Measurements from ENCODE around the gene CYTH1.

- TF ChIP-seq CTCF (IDR thresholded peaks at IDR 0.05; ENCODE audit: low read length) (no peak), EZH2 (IDR thresholded peaks at IDR 0.05; ENCODE audit: borderline replicate concordance, low read length) (no peak)
Measured at GRCh38 chr17:78779850-78780249, 2.2 kb downstream of the CYTH1 start.
